ENCODE measurements around the gene SERPINB5.

- peak; percentile 5 to 9 for TF ChIP-seq CTCF (IDR thresholded peaks at IDR 0.05)
- no peak for TF ChIP-seq POLR2A (IDR thresholded peaks at IDR 0.05)
Measured at GRCh38 chr18:63443829-63444228, 32.9 kb upstream of the SERPINB5 start.

Data from suprapubic skin (tissue), 3 donors.